Measurements from ENCODE around the gene FOXO3.

GRCh38 chr6:108541843-108542759 is 18.6 kb upstream of the FOXO3 start:
- peak; percentile 61 to 97 (median 94) for TF ChIP-seq CTCF (IDR thresholded peaks at IDR 0.05)
- no peak for TF ChIP-seq POLR2A (IDR thresholded peaks at IDR 0.05)

All from prostate gland (tissue), 2 donors.